Liver (tissue), 3 donors: ENCODE results near the gene ADGRF3.

Experiments used
- CTCF ChIP-seq: fragments of 150-350 bp; IDR thresholded peaks from 2 replicates; pipeline ENCODE4 v1.5.1; 2017; ENCODE audit warnings: improper control_type of control experiment, low read depth, low read length; ENCODE audit not compliant: missing input control
- EGR1 ChIP-seq, 2 donors: IDR thresholded peaks; 2 replicates each; pipeline ENCODE4 v1.6.1; 2016 to 2018; ENCODE audit warnings: antibody characterized with exemption in 2 of 2, low read depth in 2 of 2
- FOXA1 ChIP-seq: IDR thresholded peaks from 2 replicates; pipeline ENCODE4 v1.6.1; 2016; ENCODE audit warnings: antibody characterized with exemption
- GABPA ChIP-seq, 2 donors: IDR thresholded peaks in 1 of 2; conservative IDR thresholded peaks in 1 of 2; 2 replicates each; pipeline ENCODE4 v1.6.1; 2016; ENCODE audit warnings: antibody characterized with exemption in 2 of 2, mild to moderate bottlenecking in 1 of 2, moderate library complexity in 1 of 2
- JUND ChIP-seq, 2 donors: IDR thresholded peaks; 2 replicates each; pipeline ENCODE4 v1.6.1; 2016; ENCODE audit warnings: antibody characterized with exemption in 2 of 2
- MAX ChIP-seq: IDR thresholded peaks from 2 replicates; pipeline ENCODE4 v1.6.1; 2016; ENCODE audit warnings: antibody characterized with exemption
- RAD21 ChIP-seq, 2 donors: IDR thresholded peaks; 2 replicates each; pipeline ENCODE4 v1.6.1; 2016; ENCODE audit warnings: antibody characterized with exemption in 2 of 2, mild to moderate bottlenecking in 2 of 2
- REST ChIP-seq: IDR thresholded peaks from 2 replicates; pipeline ENCODE4 v1.6.1; 2016; ENCODE audit warnings: antibody characterized with exemption, mild to moderate bottlenecking
- SP1 ChIP-seq: IDR thresholded peaks from 2 replicates; pipeline ENCODE4 v1.6.1; 2018; ENCODE audit warnings: antibody characterized with exemption, mild to moderate bottlenecking
- TAF1 ChIP-seq: conservative IDR thresholded peaks from 2 replicates; pipeline ENCODE4 v1.6.1; 2016; ENCODE audit warnings: antibody characterized with exemption, mild to moderate bottlenecking
- YY1 ChIP-seq: IDR thresholded peaks from 2 replicates; pipeline ENCODE4 v1.6.1; 2016; ENCODE audit warnings: antibody characterized with exemption, mild to moderate bottlenecking
- donor health status: healthy.
- donor health status: healthy.

GRCh38 chr2:26309921-26310320, 36.7 kb downstream of the ADGRF3 start:
- TF ChIP-seq EGR1 (IDR thresholded peaks at IDR 0.05; ENCODE audit: low read depth in 2 of 2) (no peak), MAX (no peak), SP1 (no peak), RAD21 (IDR thresholded peaks at IDR 0.05) (no peak), CTCF (no peak), GABPA (IDR thresholded peaks at IDR 0.05 in 1 of 2, conservative IDR thresholded peaks at IDR 0.05 in 1 of 2) (no peak), TAF1 (no peak), REST (no peak), FOXA1 (no peak), YY1 (no peak), JUND (IDR thresholded peaks at IDR 0.05) (no peak)
